Lower lobe of right lung (tissue), 2 donors: ENCODE data around the gene MMP28. TPM values are rescaled to one million over a fixed set of nuclear protein-coding genes. Genes with fewer than 3 reads are reported as not detected.

Experiments used
- ATAC-seq, 2 donors: fragments of 200-7000 bp; cut with Tn5 transposase; one replicate each; pipeline ENCODE4 v1.9.1; 2020 to 2022; ENCODE audit warnings: mild to moderate bottlenecking in 2 of 2, moderate library complexity in 2 of 2
- DNase-seq: peaks from one replicate; pipeline ENCODE4 v3.0.0-alpha.2; 2020
- H3K27ac ChIP-seq: fragments of 200-600 bp; one replicate; pipeline ENCODE4 v1.8.0; 2022
- H3K27me3 ChIP-seq: fragments of 200-600 bp; one replicate; pipeline ENCODE4 v1.8.0; 2022; ENCODE audit warnings: low read depth
- H3K36me3 ChIP-seq: fragments of 200-600 bp; one replicate; pipeline ENCODE4 v1.8.0; 2022; ENCODE audit warnings: mild to moderate bottlenecking
- H3K4me1 ChIP-seq: fragments of 200-600 bp; one replicate; pipeline ENCODE4 v1.8.0; 2022
- H3K4me3 ChIP-seq: fragments of 200-600 bp; one replicate; pipeline ENCODE4 v1.8.0; 2022; ENCODE audit warnings: mild to moderate bottlenecking
- H3K9me3 ChIP-seq: fragments of 200-600 bp; one replicate; pipeline ENCODE4 v1.8.0; 2022
- CTCF ChIP-seq: fragments of 200-600 bp; IDR thresholded peaks from one replicate; pipeline ENCODE4 v1.8.0; 2022; ENCODE audit warnings: antibody characterized with exemption, mild to moderate bottlenecking
- intact Hi-C: fragments of 100-400 bp; cut with DNase I; formaldehyde crosslinking; loops from one replicate; pipeline ENCODE4 v1.11.0; 2022
- total RNA-seq: library from RNA; stranded (reverse); fragmentation: NEBNext Ultra II Directional; extraction: Animal tissue kit (Norgen Biotek cat#: 25700); gene quantifications from one replicate; pipeline ENCODE4 v1.2.1, GENCODE V29; 2021
- donor health status: DM: no; HTN: yes; CAD: no; lungs with severe emphysema.

MMP28 gene
- total RNA-seq, 1 donor from 2014 or later: 40.9 TPM

DNA sequence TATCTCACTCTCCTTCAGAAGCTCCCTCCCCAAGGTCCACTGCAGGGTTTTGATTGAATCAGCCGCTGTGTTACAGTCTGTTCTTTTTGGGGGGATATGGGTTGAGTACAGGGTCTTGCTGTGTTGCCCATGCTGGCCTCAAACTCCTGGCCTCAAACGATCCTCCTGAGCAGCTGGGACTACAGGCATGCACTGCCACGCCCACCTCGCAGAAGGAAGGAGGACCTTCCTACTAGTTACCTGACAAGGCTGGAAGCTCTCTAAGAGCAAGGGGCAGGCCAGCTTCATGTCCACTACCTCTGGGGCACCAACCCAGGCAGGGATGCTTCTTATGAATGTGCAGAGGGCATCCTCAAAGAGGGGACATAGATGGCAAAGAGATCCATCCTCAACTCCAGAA, 1.9 kb upstream of the MMP28 start:
- Histone ChIP-seq H3K27ac (no peak overlapping the region), H3K4me1 (peaks cover 60% of the 10 kb centered on the region), H3K27me3 (peaks cover 18% of the 10 kb centered on the region), H3K4me3 (no peak overlapping the region), H3K36me3 (no peaks in the 10 kb centered on the region), H3K9me3 (no peaks in the 10 kb centered on the region)
- DNase-seq (no peak), ATAC-seq (no peak)
- no peak for TF ChIP-seq CTCF
- intact Hi-C loops: no loop called here

GRCh38 chr17:35796942-35797341, 1.5 kb upstream of the MMP28 start:
- Histone ChIP-seq H3K27me3 (peaks cover 18% of the 10 kb centered on the region), H3K4me3 (no peak overlapping the region), H3K27ac (no peak overlapping the region), H3K36me3 (no peaks in the 10 kb centered on the region), H3K4me1 (peaks cover 56% of the 10 kb centered on the region), H3K9me3 (no peaks in the 10 kb centered on the region)
- no peak for TF ChIP-seq CTCF
- DNase-seq: no peak
- no peak for ATAC-seq
- intact Hi-C loops: no loop called here

- ATAC-seq (no peak), DNase-seq (no peak)
- peaks cover 18% of the 10 kb centered on the region for H3K27me3 ChIP-seq
- no peaks in the 10 kb centered on the region for H3K36me3 ChIP-seq
- H3K4me1 ChIP-seq: peaks cover 45% of the 10 kb centered on the region
- intact Hi-C loops: no loop called here
- no peaks in the 10 kb centered on the region for H3K9me3 ChIP-seq
- H3K4me3 ChIP-seq: peak overlapping the region; percentile 77
- no peak for TF ChIP-seq CTCF
- peak overlapping the region; percentile 77 for H3K27ac ChIP-seq
These were observed 427 bp upstream of the MMP28 start for GRCh38 chr17:35795871-35796265.

GRCh38 chr17:35793257-35793656, 2.2 kb downstream of the MMP28 start:
- Histone ChIP-seq H3K36me3 (no peaks in the 10 kb centered on the region), H3K27ac (no peak overlapping the region), H3K27me3 (peaks cover 18% of the 10 kb centered on the region), H3K9me3 (no peaks in the 10 kb centered on the region), H3K4me1 (peaks cover 31% of the 10 kb centered on the region), H3K4me3 (peak overlapping the region; percentile 77)
- intact Hi-C loops: no loop called here
- no peak for DNase-seq
- no peak for ATAC-seq
- no peak for TF ChIP-seq CTCF

DNA sequence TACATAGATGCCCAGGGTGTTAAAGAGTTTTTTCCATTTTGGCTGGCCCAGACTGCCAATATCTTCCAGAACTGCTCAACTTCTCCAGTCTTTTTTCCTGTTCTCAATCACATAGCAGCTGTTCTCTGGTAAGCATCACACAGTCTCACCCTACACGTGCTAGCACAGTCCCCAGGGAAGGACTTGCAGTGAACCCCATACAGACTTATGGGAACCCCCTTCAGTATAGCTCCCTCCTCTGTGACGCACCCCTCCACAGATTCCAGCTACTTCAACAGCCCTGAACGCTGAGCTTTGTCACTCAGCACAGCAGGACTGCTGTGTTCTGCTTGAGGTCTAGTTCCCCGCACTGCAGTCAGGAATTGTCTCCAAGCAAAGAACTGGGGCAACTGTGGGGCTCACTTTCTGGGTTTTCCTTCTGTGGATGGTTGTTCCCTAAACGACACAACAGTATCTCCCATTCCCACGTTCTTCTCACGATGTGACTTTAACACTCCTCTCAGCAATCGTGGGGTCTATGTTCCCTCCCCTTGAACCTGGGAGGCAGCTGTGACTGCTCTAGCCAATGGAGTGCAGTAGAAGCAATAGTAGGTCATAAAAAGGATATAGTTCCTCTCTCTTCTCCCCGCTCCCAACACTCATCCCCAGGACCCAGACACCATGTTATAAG, 3.6 kb downstream of the MMP28 start:
- no peak overlapping the region for H3K27ac ChIP-seq
- ATAC-seq (no peak), DNase-seq (no peak)
- no peak overlapping the region for H3K4me3 ChIP-seq
- H3K9me3 ChIP-seq: no peaks in the 10 kb centered on the region
- no peak for TF ChIP-seq CTCF
- H3K27me3 ChIP-seq: peaks cover 18% of the 10 kb centered on the region
- intact Hi-C loops: no loop called here
- H3K36me3 ChIP-seq: no peaks in the 10 kb centered on the region
- H3K4me1 ChIP-seq: peaks cover 44% of the 10 kb centered on the region
